B cell (primary cell): Measurements from ENCODE around the gene PHC2. TPM values are rescaled to one million over a fixed set of nuclear protein-coding genes. Genes with fewer than 3 reads are reported as not detected.

Experiments
- ATAC-seq: fragments of 200-7000 bp; cut with Tn5 transposase; one replicate; pipeline ENCODE4 v1.10.0; 2021; ENCODE audit warnings: low read depth, mild to moderate bottlenecking, moderate number of reproducible peaks, moderate library complexity
- CTCF ChIA-PET: fragments of 350-600 bp; sonication (Branson Sonifier 250); formaldehyde crosslinking; loops from one replicate; lab custom pipeline; 2021; ENCODE audit warnings: antibody characterized with exemption, inconsistent platforms; lab: Charles Lee
- POLR2A ChIA-PET: fragments of 350-600 bp; sonication (Branson Sonifier 250); formaldehyde crosslinking; loops from one replicate; lab custom pipeline; 2021; ENCODE audit warnings: antibody characterized with exemption; lab: Charles Lee
- DNase-seq: peaks from one replicate; pipeline ENCODE4 v3.0.0; 2013
- H2AFZ ChIP-seq: 2 replicates; pipeline ENCODE4 v1.6.1; 2012; ENCODE audit warnings: mild to moderate bottlenecking, low read depth, low read length; ENCODE audit not compliant: insufficient read depth, poor library complexity, severe bottlenecking
- H3K27ac ChIP-seq, 2 donors: 1 replicate in 1 of 2; 2 replicates in 1 of 2; pipeline ENCODE4 v1.5.1; 2012 to 2013; ENCODE audit warnings: low read length in 2 of 2, mild to moderate bottlenecking in 2 of 2, moderate library complexity in 1 of 2
- H3K27me3 ChIP-seq, 4 experiments: fragments of 200-600 bp in 1 of 4; sonication (generic) in 1 of 4; replicated peaks in 1 of 4; 1 replicate in 2 of 4; 2 replicates in 2 of 4; pipeline versions ENCODE4 v1.6.1 to v1.7.0; 2013 to 2016; ENCODE audit warnings: low read length in 3 of 4, mild to moderate bottlenecking in 2 of 4, mixed read lengths in 1 of 4, moderate library complexity in 1 of 4; ENCODE audit not compliant: insufficient read depth in 4 of 4, control insufficient read depth in 3 of 4; ENCODE audit errors: control extremely low read depth in 1 of 4
- H3K36me3 ChIP-seq, 2 experiments: replicated peaks in 1 of 2; 1 replicate in 1 of 2; 2 replicates in 1 of 2; pipeline versions ENCODE4 v1.6.1 to v1.7.1; 2013; ENCODE audit warnings: low read length in 1 of 2; ENCODE audit not compliant: insufficient read depth in 2 of 2, control insufficient read depth in 1 of 2; ENCODE audit errors: control extremely low read depth in 1 of 2, extremely low read depth in 1 of 2
- H3K4me1 ChIP-seq, 2 donors: fragments of 200-600 bp in 1 of 2; sonication (generic) in 1 of 2; 1 replicate in 1 of 2; 2 replicates in 1 of 2; pipeline versions ENCODE4 v1.5.1 to v1.6.1; 2013 to 2017; ENCODE audit warnings: low read length in 2 of 2; ENCODE audit not compliant: control insufficient read depth in 2 of 2, insufficient read depth in 2 of 2
- H3K4me2 ChIP-seq: replicated peaks from 2 replicates; pipeline ENCODE3; 2012; ENCODE audit warnings: mild to moderate bottlenecking, low read depth, low read length; ENCODE audit not compliant: poor library complexity, severe bottlenecking
- H3K4me3 ChIP-seq, 5 experiments: fragments of 200-600 bp in 1 of 5; sonication (generic) in 1 of 5; 1 replicate in 3 of 5; 2 replicates in 2 of 5; pipeline versions ENCODE4 v1.5.1 to v1.7.0; 2011 to 2016; ENCODE audit warnings: low read length in 4 of 5, mild to moderate bottlenecking in 4 of 5, low read depth in 2 of 5, control low read depth in 1 of 5, moderate library complexity in 1 of 5; ENCODE audit not compliant: insufficient read depth in 1 of 5; ENCODE audit errors: control extremely low read depth in 1 of 5, extremely low read depth in 1 of 5
- H3K79me2 ChIP-seq: fragments of 200-600 bp; sonication (generic); one replicate; pipeline ENCODE4 v1.6.0; 2016; ENCODE audit warnings: low read length; ENCODE audit not compliant: control insufficient read depth, insufficient read depth
- H3K9ac ChIP-seq: fragments of 200-600 bp; sonication (generic); 2 replicates; pipeline ENCODE4 v1.6.1; 2017; ENCODE audit warnings: mild to moderate bottlenecking, low read length, moderate library complexity
- H3K9me3 ChIP-seq, 3 donors: one replicate each; pipeline versions ENCODE4 v1.6.1 to v1.7.1; 2013; ENCODE audit warnings: low read length in 2 of 3; ENCODE audit not compliant: control insufficient read depth in 2 of 3, insufficient read depth in 1 of 3; ENCODE audit errors: control extremely low read depth in 1 of 3
- H4K20me1 ChIP-seq: 2 replicates; pipeline ENCODE4 v1.6.0; 2012; ENCODE audit warnings: mild to moderate bottlenecking, low read length; ENCODE audit not compliant: insufficient read depth, control insufficient read depth, poor library complexity, severe bottlenecking
- H3K27ac Mint-ChIP-seq: one replicate; pipeline ENCODE4 v1.8.0; 2021; ENCODE audit warnings: mixed read lengths
- H3K27me3 Mint-ChIP-seq: one replicate; pipeline ENCODE4 v1.8.0; 2021; ENCODE audit warnings: mixed read lengths
- H3K4me1 Mint-ChIP-seq: one replicate; pipeline ENCODE4 v1.8.0; 2021; ENCODE audit warnings: mixed read lengths
- H3K4me3 Mint-ChIP-seq: one replicate; pipeline ENCODE4 v1.8.0; 2021; ENCODE audit warnings: mixed read lengths
- H3K9me3 Mint-ChIP-seq: one replicate; pipeline ENCODE4 v1.8.0; 2022; ENCODE audit warnings: mixed read lengths; ENCODE audit not compliant: insufficient read depth
- CTCF ChIP-seq: fragments of 200-600 bp; IDR thresholded peaks from one replicate; pipeline ENCODE4 v1.8.0; 2022; ENCODE audit warnings: antibody characterized with exemption, mild to moderate bottlenecking
- EZH2 ChIP-seq: IDR thresholded peaks from 2 replicates; pipeline ENCODE4 v1.6.1; 2012; ENCODE audit warnings: borderline replicate concordance, low read depth, mild to moderate bottlenecking, moderate library complexity, low read length; ENCODE audit not compliant: insufficient read depth, poor library complexity, severe bottlenecking
- WGBS: methylation state at CpG from one replicate; pipeline ENCODE4 v1.1.5; 2013; ENCODE audit warnings: missing lambda C conversion rate; ENCODE audit not compliant: insufficient coverage; 5-methylcytosine and 5-hydroxymethylcytosine counted together
- intact Hi-C: fragments of 100-400 bp; cut with micrococcal nuclease; formaldehyde crosslinking; loops from one replicate; pipeline ENCODE4 v1.10.0; 2022
- polyA plus RNA-seq: library from polyadenylated mRNA; depleted of rRNA; stranded (reverse); fragments of >200 nt; gene quantifications from 2 replicates; pipeline ENCODE4 v1.2.3, GENCODE V29; 2012
- total RNA-seq, 2 donors: library from RNA; stranded (reverse); fragments of 120-200 nt in 1 of 2; gene quantifications; 1 replicate in 1 of 2; 2 replicates in 1 of 2; pipeline versions ENCODE4 v1.2.3 to v1.2.4, GENCODE V29; 2013 to 2022

PHC2 gene
- total and polyA plus RNA-seq, 2 donors (not counting 1 experiment from before 2014, with no cell fraction given): 23.1 to 23.4 TPM

DNA sequence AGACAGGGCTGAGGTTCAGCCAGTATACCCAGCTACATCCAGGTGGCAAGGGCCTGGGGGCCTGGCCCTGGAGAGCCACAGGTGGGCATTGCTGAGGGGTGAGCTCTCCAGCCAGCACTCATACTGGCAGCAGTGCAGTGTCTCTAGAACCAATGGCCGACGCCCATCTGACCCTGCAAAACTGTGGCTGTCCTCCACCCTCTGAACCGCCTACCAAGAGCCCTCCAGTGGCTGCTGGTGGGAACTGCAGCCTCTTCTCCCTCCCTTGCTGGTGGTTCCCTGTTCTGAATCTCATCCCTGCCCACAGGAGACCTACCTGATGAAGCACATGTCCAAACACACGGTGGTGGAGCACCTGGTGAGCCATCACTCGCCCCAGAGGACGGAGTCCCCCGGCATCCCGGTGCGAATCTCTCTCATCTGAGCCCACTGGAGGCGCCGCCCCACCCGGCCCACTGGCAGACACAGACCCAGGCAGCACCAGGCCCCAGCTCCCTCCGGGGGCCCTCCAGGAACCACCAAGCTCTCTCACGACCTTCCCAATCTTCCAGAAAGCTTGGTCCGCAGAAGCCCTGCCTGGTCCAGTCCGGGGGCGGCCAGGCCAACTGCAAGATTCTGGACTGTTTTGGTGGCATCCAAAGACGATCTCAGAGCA is 132.1 kb downstream of the PHC2 start:
- no peak overlapping the region for H3K9ac ChIP-seq
- CTCF ChIA-PET: interaction anchor here (0.6 to 8.3 kb wide), 9 partner anchors 15 to 171 kb away, joined by 3 to 210 read pairs (median 5); partner anchors contain the start of gene ZSCAN20
- no peaks in the 10 kb centered on the region for H3K4me1 Mint-ChIP-seq

More for the DNA sequence above, 132.1 kb downstream of the PHC2 start:
- ATAC-seq (peak; percentile 55), DNase-seq (peak; percentile 67)
- no peaks in the 10 kb centered on the region for H3K9me3 Mint-ChIP-seq
- H3K9me3 ChIP-seq: no peaks in the 10 kb centered on the region
- POLR2A ChIA-PET: interaction anchor here (0.7 kb wide), 1 partner anchor 168 kb away, joined by 3 read pairs; no protein-coding TSS in a partner anchor
- H3K4me3 Mint-ChIP-seq: no peak overlapping the region
- no peak overlapping the region for H3K27ac ChIP-seq
- WGBS: 82% methylated on average over 17 of the region's 18 CpGs
- H3K79me2 ChIP-seq: no peaks in the 10 kb centered on the region
- peaks cover 6% of the 10 kb centered on the region for H4K20me1 ChIP-seq
- H3K27me3 ChIP-seq: no peaks in the 10 kb centered on the region
- H3K4me1 ChIP-seq: no peaks in the 10 kb centered on the region
- peaks cover 0 to 41% of the 10 kb centered on the region in 2 experiments for H3K36me3 ChIP-seq
- peak overlapping the region; percentile 50 for H3K27ac Mint-ChIP-seq
- no peak overlapping the region for H3K4me2 ChIP-seq
- TF ChIP-seq EZH2: no peak
- TF ChIP-seq CTCF: peak; percentile 89
- no peaks in the 10 kb centered on the region for H3K27me3 Mint-ChIP-seq
- intact Hi-C loops: loop anchor here (5.0 kb wide), 2 partner anchors 54 to 314 kb away; no protein-coding TSS in a partner anchor
- H2AFZ ChIP-seq: no peak overlapping the region
- H3K4me3 ChIP-seq: no peak overlapping the region
